ENCODE data around the gene MAGEC3. TPM values are rescaled to one million over a fixed set of nuclear protein-coding genes. Genes with fewer than 3 reads are reported as not detected.
"Not testable (repeated sequence)": the region's sequence is repeated elsewhere in the genome, so short reads cannot be mapped to it uniquely, and the experiment has no call there.

MAGEC3 gene
- total RNA-seq, 1 donor from 2014 or later, result not detected

DNA sequence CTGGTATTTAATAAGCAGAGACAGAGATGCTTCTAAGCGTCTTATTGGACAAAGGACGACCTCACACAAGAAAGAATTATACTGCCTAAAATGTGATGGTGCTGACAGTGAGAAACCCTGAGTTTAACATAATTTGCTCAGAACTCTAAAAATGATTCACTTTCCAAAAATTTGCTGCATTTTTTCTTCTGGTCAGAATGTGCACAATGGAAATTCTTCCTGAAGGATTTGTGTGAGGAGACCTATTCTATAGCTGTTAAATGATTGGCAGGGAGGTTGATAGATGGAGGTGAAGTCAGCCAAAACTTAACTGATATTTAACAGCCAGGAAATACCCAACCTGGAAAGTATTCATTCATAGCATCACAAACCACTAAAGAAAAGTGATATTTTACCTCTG is 1.7 kb downstream of the MAGEC3 start:
- no peak for TF ChIP-seq EZH2phosphoT487 (IDR thresholded peaks at IDR 0.05)
- TF ChIP-seq EZH2 (IDR thresholded peaks at IDR 0.05), result no peak
- no peak for TF ChIP-seq CTCF (IDR thresholded peaks at IDR 0.05)
- H3K9me3 ChIP-seq (ENCODE audit: low read depth), result no peaks in the 10 kb centered on the region
- H3K36me3 ChIP-seq, result no peaks in the 10 kb centered on the region
- no peaks in the 10 kb centered on the region for H3F3A ChIP-seq (ENCODE audit: low read depth)
- Mint-ChIP-seq H3K4me3 (no peak overlapping the region), H3K27me3 (ENCODE audit: insufficient read depth, low read depth) (peaks cover 3% of the 10 kb centered on the region), H3K9me3 (peaks cover 9% of the 10 kb centered on the region), H3K36me3 (no peaks in the 10 kb centered on the region), H3K4me1 (no peaks in the 10 kb centered on the region), H3K27ac (no peak overlapping the region)
- H3K4me1 ChIP-seq, result no peaks in the 10 kb centered on the region
- H2AFZ ChIP-seq (replicated peaks), result no peak overlapping the region
- H3K27me3 ChIP-seq, result no peaks in the 10 kb centered on the region
- H3K79me2 ChIP-seq (ENCODE audit: low read depth), result no peaks in the 10 kb centered on the region
- DNase-seq (ENCODE audit: low spot score), result no peak
- H3K9ac ChIP-seq, result no peak overlapping the region
- no peaks in the 10 kb centered on the region for H4K20me1 ChIP-seq (ENCODE audit: low read depth)
- no peak overlapping the region for H3K27ac ChIP-seq
- H3K4me3 ChIP-seq, result no peak overlapping the region
- no peak overlapping the region for H3K4me2 ChIP-seq

- no peak for TF ChIP-seq EZH2 (IDR thresholded peaks at IDR 0.05)
- no peak for TF ChIP-seq CTCF (IDR thresholded peaks at IDR 0.05)
- no peak for TF ChIP-seq EZH2phosphoT487 (IDR thresholded peaks at IDR 0.05)
- Histone ChIP-seq H3K4me3 (no peak overlapping the region), H3F3A (ENCODE audit: low read depth) (no peaks in the 10 kb centered on the region), H3K27ac (no peak overlapping the region), H3K36me3 (no peaks in the 10 kb centered on the region), H2AFZ (replicated peaks) (no peak overlapping the region), H3K9me3 (ENCODE audit: low read depth) (no peaks in the 10 kb centered on the region), H3K27me3 (no peaks in the 10 kb centered on the region), H3K79me2 (ENCODE audit: low read depth) (no peaks in the 10 kb centered on the region), H3K4me1 (no peaks in the 10 kb centered on the region), H4K20me1 (ENCODE audit: low read depth) (no peaks in the 10 kb centered on the region), H3K4me2 (no peak overlapping the region), H3K9ac (no peak overlapping the region)
- Mint-ChIP-seq H3K36me3 (no peaks in the 10 kb centered on the region), H3K4me3 (no peak overlapping the region), H3K4me1 (no peaks in the 10 kb centered on the region), H3K9me3 (peaks cover 3% of the 10 kb centered on the region), H3K27ac (no peak overlapping the region), H3K27me3 (ENCODE audit: insufficient read depth, low read depth) (no peaks in the 10 kb centered on the region)
- no peak for DNase-seq (ENCODE audit: low spot score)
Observed at GRCh38 chrX:141857479-141857878, 19.4 kb downstream of the MAGEC3 start.

- H3K4me3 Mint-ChIP-seq, result no peak overlapping the region
- H3K9me3 ChIP-seq (ENCODE audit: low read depth), result no peaks in the 10 kb centered on the region
Observed at GRCh38 chrX:141879616-141880015, 41.5 kb downstream of the MAGEC3 start.

DNA sequence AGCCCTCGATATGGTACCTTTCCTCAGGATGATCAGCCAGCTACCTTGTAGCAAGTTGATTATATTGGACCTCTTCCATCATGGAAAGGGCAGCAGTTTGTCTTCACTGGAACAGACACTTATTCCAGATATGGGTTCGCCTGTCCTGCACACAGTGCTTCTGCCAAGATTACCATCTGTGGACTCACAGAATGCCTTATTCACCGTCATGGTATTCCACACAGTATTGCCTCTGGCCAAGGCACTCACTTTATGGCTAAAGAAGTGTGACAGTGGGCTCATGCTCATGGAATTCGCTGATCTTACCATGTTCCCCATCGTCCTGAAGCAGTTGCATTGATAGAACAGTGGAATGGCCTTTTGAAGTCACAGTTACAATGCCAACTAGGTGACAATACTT is 50.7 kb downstream of the MAGEC3 start:
- not testable (repeated sequence) for H3K4me2 ChIP-seq; H3K79me2 ChIP-seq (ENCODE audit: low read depth); H3K4me1 ChIP-seq; H3K36me3 Mint-ChIP-seq; H2AFZ ChIP-seq (replicated peaks); H3K9me3 ChIP-seq (ENCODE audit: low read depth); H3F3A ChIP-seq (ENCODE audit: low read depth); H3K27me3 Mint-ChIP-seq (ENCODE audit: insufficient read depth, low read depth); H3K4me3 ChIP-seq; H3K9me3 Mint-ChIP-seq; H3K4me3 Mint-ChIP-seq; H3K36me3 ChIP-seq; H3K27ac ChIP-seq; H3K4me1 Mint-ChIP-seq; H3K27ac Mint-ChIP-seq; H3K27me3 ChIP-seq; H4K20me1 ChIP-seq (ENCODE audit: low read depth); H3K9ac ChIP-seq; DNase-seq (ENCODE audit: low spot score)

More at GRCh38 chrX:141879616-141880015, 41.5 kb downstream of the MAGEC3 start:
- Histone ChIP-seq H2AFZ (replicated peaks) (no peak overlapping the region), H3K4me3 (no peak overlapping the region), H3K27me3 (no peaks in the 10 kb centered on the region), H3K27ac (no peak overlapping the region), H4K20me1 (ENCODE audit: low read depth) (no peaks in the 10 kb centered on the region), H3K9ac (no peak overlapping the region), H3K36me3 (no peaks in the 10 kb centered on the region), H3K4me2 (no peak overlapping the region), H3K4me1 (no peaks in the 10 kb centered on the region), H3F3A (ENCODE audit: low read depth) (no peaks in the 10 kb centered on the region), H3K79me2 (ENCODE audit: low read depth) (no peaks in the 10 kb centered on the region)
- Mint-ChIP-seq H3K27me3 (ENCODE audit: insufficient read depth, low read depth) (peaks cover 3% of the 10 kb centered on the region), H3K4me1 (no peaks in the 10 kb centered on the region), H3K27ac (no peak overlapping the region), H3K36me3 (no peaks in the 10 kb centered on the region), H3K9me3 (peaks cover 12% of the 10 kb centered on the region)
- DNase-seq (ENCODE audit: low spot score), result no peak
- TF ChIP-seq CTCF (IDR thresholded peaks at IDR 0.05), result no peak
- TF ChIP-seq EZH2phosphoT487 (IDR thresholded peaks at IDR 0.05), result no peak
- no peak for TF ChIP-seq EZH2 (IDR thresholded peaks at IDR 0.05)
